B cell (primary cell): Measurements from ENCODE around the gene ZNF587B.
"Not testable (repeated sequence)": the region's sequence is repeated elsewhere in the genome, so short reads cannot be mapped to it uniquely, and the experiment has no call there.

Source experiments
- EZH2 ChIP-seq: IDR thresholded peaks from 2 replicates; pipeline ENCODE4 v1.6.1; 2012; ENCODE audit warnings: borderline replicate concordance, low read depth, mild to moderate bottlenecking, moderate library complexity, low read length; ENCODE audit not compliant: insufficient read depth, poor library complexity, severe bottlenecking
- TF ChIP-seq, protein P1 (sequence below): fragments of 200-600 bp; IDR thresholded peaks from one replicate; pipeline ENCODE4 v1.8.0; 2022; ENCODE audit warnings: antibody characterized with exemption, mild to moderate bottlenecking

- TF ChIP-seq, protein P1, sequence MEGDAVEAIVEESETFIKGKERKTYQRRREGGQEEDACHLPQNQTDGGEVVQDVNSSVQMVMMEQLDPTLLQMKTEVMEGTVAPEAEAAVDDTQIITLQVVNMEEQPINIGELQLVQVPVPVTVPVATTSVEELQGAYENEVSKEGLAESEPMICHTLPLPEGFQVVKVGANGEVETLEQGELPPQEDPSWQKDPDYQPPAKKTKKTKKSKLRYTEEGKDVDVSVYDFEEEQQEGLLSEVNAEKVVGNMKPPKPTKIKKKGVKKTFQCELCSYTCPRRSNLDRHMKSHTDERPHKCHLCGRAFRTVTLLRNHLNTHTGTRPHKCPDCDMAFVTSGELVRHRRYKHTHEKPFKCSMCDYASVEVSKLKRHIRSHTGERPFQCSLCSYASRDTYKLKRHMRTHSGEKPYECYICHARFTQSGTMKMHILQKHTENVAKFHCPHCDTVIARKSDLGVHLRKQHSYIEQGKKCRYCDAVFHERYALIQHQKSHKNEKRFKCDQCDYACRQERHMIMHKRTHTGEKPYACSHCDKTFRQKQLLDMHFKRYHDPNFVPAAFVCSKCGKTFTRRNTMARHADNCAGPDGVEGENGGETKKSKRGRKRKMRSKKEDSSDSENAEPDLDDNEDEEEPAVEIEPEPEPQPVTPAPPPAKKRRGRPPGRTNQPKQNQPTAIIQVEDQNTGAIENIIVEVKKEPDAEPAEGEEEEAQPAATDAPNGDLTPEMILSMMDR, result not testable (repeated sequence)
- not testable (repeated sequence) for TF ChIP-seq EZH2
Measured at GRCh38 chr19:57836991-57837390, 6.9 kb downstream of the ZNF587B start.
